Right atrium auricular region (tissue), 2 donors: ENCODE data around the gene SECISBP2. TPM values are rescaled to one million over a fixed set of nuclear protein-coding genes. Genes with fewer than 3 reads are reported as not detected.

Experiments
- DNase-seq: peaks from one replicate; pipeline ENCODE4 v3.0.0-alpha.2; 2019; ENCODE audit warnings: low spot score
- H3K27ac ChIP-seq, 2 donors: fragments of 200-600 bp; sonication (generic); 1 replicate in 1 of 2; 2 replicates in 1 of 2; pipeline ENCODE4 v1.5.1; 2016 to 2019
- H3K27me3 ChIP-seq, 2 donors: fragments of 200-600 bp; sonication (generic); one replicate each; pipeline versions ENCODE4 v1.5.1 to v1.6.0; 2017 to 2019
- H3K36me3 ChIP-seq: fragments of 200-600 bp; sonication (generic); one replicate; pipeline ENCODE4 v1.5.1; 2016
- H3K4me1 ChIP-seq, 2 donors: fragments of 200-600 bp; sonication (generic); one replicate each; pipeline versions ENCODE4 v1.5.1 to v1.6.0; 2017 to 2019
- H3K4me3 ChIP-seq, 2 donors: fragments of 200-600 bp; sonication (generic); 1 replicate in 1 of 2; 2 replicates in 1 of 2; pipeline ENCODE4 v1.5.1; 2017 to 2019; ENCODE audit warnings: mild to moderate bottlenecking in 1 of 2, moderate library complexity in 1 of 2
- H3K9me3 ChIP-seq, 2 donors: fragments of 200-600 bp; sonication (generic); one replicate each; pipeline ENCODE4 v1.5.1; 2019
- CTCF ChIP-seq, 2 donors: fragments of 200-600 bp; sonication (generic); IDR thresholded peaks; one replicate each; pipeline ENCODE4 v1.5.1; 2019; ENCODE audit warnings: antibody characterized with exemption in 2 of 2
- total RNA-seq, 2 donors: library from RNA; depleted of rRNA; stranded (reverse); fragments of >200 nt; gene quantifications; one replicate each; pipeline ENCODE4 v1.1.0, GENCODE V29; 2016

SECISBP2 gene
- total RNA-seq, 2 donors from 2014 or later = 15.0 to 19.9 TPM

- Histone ChIP-seq H3K9me3 (no peaks in the 10 kb centered on the region), H3K36me3 (no peaks in the 10 kb centered on the region), H3K4me3 (no peak overlapping the region), H3K27me3 (no peaks in the 10 kb centered on the region), H3K27ac (peak overlapping the region; percentile 100), H3K4me1 (peaks cover 0 to 25% of the 10 kb centered on the region in 2 donors)
- TF ChIP-seq CTCF (IDR thresholded peaks at IDR 0.05) = no peak
- DNase-seq = no peak
These were observed 9.1 kb upstream of the SECISBP2 start for GRCh38 chr9:89309166-89309565.

GRCh38 chr9:89309608-89310474 lies 8.5 kb upstream of the SECISBP2 start:
- no peak for DNase-seq
- H3K27ac ChIP-seq = peak overlapping the region; percentile 100
- TF ChIP-seq CTCF (IDR thresholded peaks at IDR 0.05) = no peak
- no peaks in the 10 kb centered on the region for H3K9me3 ChIP-seq
- no peaks in the 10 kb centered on the region for H3K27me3 ChIP-seq
- no peaks in the 10 kb centered on the region for H3K36me3 ChIP-seq
- peak overlapping the region; percentile 72 to 88 for H3K4me3 ChIP-seq
- peaks cover 0 to 25% of the 10 kb centered on the region in 2 donors for H3K4me1 ChIP-seq

- TF ChIP-seq CTCF (IDR thresholded peaks at IDR 0.05) = peak in 1 of 2 donors; percentile 14
- no peaks in the 10 kb centered on the region for H3K36me3 ChIP-seq
- H3K4me1 ChIP-seq = peaks cover 0 to 25% of the 10 kb centered on the region in 2 donors
- H3K9me3 ChIP-seq = no peaks in the 10 kb centered on the region
- H3K4me3 ChIP-seq = peak within 1 kb of the TSS; percentile 72 to 88
- peak within 1 kb of the TSS; percentile 100 for H3K27ac ChIP-seq
- peak; percentile 100 for DNase-seq
- H3K27me3 ChIP-seq = no peaks in the 10 kb centered on the region
These were observed 7.6 kb upstream of the SECISBP2 start, which contains the start of gene CKS2 for GRCh38 chr9:89310475-89311345. CKS2 (plus strand) TSS chr9:89311195; CDS start chr9:89311293, 98 bp downstream.

GRCh38 chr9:89311346-89312221 lies 6.7 kb upstream of the SECISBP2 start:
- H3K4me3 ChIP-seq = peak overlapping the region; percentile 65 to 88
- no peaks in the 10 kb centered on the region for H3K9me3 ChIP-seq
- H3K27me3 ChIP-seq = no peaks in the 10 kb centered on the region
- H3K36me3 ChIP-seq = no peaks in the 10 kb centered on the region
- DNase-seq = no peak
- H3K4me1 ChIP-seq = peaks cover 0 to 25% of the 10 kb centered on the region in 2 donors
- H3K27ac ChIP-seq = peak overlapping the region; percentile 55 to 84
- no peak for TF ChIP-seq CTCF (IDR thresholded peaks at IDR 0.05)

GRCh38 chr9:89312222-89312571 lies 6.1 kb upstream of the SECISBP2 start:
- TF ChIP-seq CTCF (IDR thresholded peaks at IDR 0.05) = no peak
- peak overlapping the region in 1 of 2 donors; percentile 88 for H3K4me3 ChIP-seq
- H3K27ac ChIP-seq = peak overlapping the region in 1 of 2 donors; percentile 84

More at GRCh38 chr9:89312222-89312571, 6.1 kb upstream of the SECISBP2 start:
- H3K4me1 ChIP-seq = peaks cover 0 to 25% of the 10 kb centered on the region in 2 donors
- no peaks in the 10 kb centered on the region for H3K36me3 ChIP-seq
- no peak for DNase-seq
- H3K9me3 ChIP-seq = no peaks in the 10 kb centered on the region
- no peaks in the 10 kb centered on the region for H3K27me3 ChIP-seq
